Measurements from ENCODE around the gene RIC3.

The RIC3 gene

GRCh38 chr11:8087185-8087584 lies 81.6 kb downstream of the RIC3 start:
- no peak for DNase-seq (ENCODE audit: low read depth in 2 of 2)

- DNase-seq (ENCODE audit: low read depth in 2 of 2), result no peak
Measured at GRCh38 chr11:8086571-8086970, 82.3 kb downstream of the RIC3 start.

GRCh38 chr11:8086001-8086479 lies 82.8 kb downstream of the RIC3 start:
- DNase-seq (ENCODE audit: low read depth in 2 of 2), result no peak

- DNase-seq (ENCODE audit: low read depth in 2 of 2), result no peak
Measured at GRCh38 chr11:8085011-8085645, 83.7 kb downstream of the RIC3 start.

- DNase-seq (ENCODE audit: low read depth in 2 of 2), result no peak
Measured at GRCh38 chr11:8084352-8084751, 84.5 kb downstream of the RIC3 start.

- DNase-seq (ENCODE audit: low read depth in 2 of 2), result no peak
Measured at GRCh38 chr11:8083871-8084281, 84.9 kb downstream of the RIC3 start.

GRCh38 chr11:8083088-8083395 lies 85.8 kb downstream of the RIC3 start:
- no peak for DNase-seq (ENCODE audit: low read depth in 2 of 2)

GRCh38 chr11:8082391-8083087 lies 86.3 kb downstream of the RIC3 start:
- DNase-seq (ENCODE audit: low read depth in 2 of 2), result no peak

GRCh38 chr11:8081591-8082250 lies 87.1 kb downstream of the RIC3 start:
- DNase-seq (ENCODE audit: low read depth in 2 of 2), result no peak

GRCh38 chr11:8080674-8081590 lies 87.9 kb downstream of the RIC3 start, which contains the start of gene TUB:
Gene TUB, plus strand, starts transcription at chr11:8081211. Its CDS starts 300 bp downstream, at chr11:8081511.
- DNase-seq (ENCODE audit: low read depth in 2 of 2), result no peak

GRCh38 chr11:8080069-8080670 lies 88.7 kb downstream of the RIC3 start:
- DNase-seq (ENCODE audit: low read depth in 2 of 2), result no peak

- DNase-seq (ENCODE audit: low read depth in 2 of 2), result no peak
Measured at GRCh38 chr11:8079111-8079675, 89.6 kb downstream of the RIC3 start.

- no peak for DNase-seq (ENCODE audit: low read depth in 2 of 2)
Measured at GRCh38 chr11:8075119-8075726, 93.6 kb downstream of the RIC3 start.

- no peak for DNase-seq (ENCODE audit: low read depth in 2 of 2)
Measured at GRCh38 chr11:8071616-8072581, 96.9 kb downstream of the RIC3 start.

GRCh38 chr11:8070417-8071115 lies 98.3 kb downstream of the RIC3 start:
- no peak for DNase-seq (ENCODE audit: low read depth in 2 of 2)

GRCh38 chr11:8069771-8070170 lies 99.1 kb downstream of the RIC3 start:
- DNase-seq (ENCODE audit: low read depth in 2 of 2), result no peak

GRCh38 chr11:8068605-8069221 lies 100.1 kb downstream of the RIC3 start:
- DNase-seq (ENCODE audit: low read depth in 2 of 2), result no peak

- DNase-seq (ENCODE audit: low read depth in 2 of 2), result no peak
Measured at GRCh38 chr11:8067929-8068575, 100.8 kb downstream of the RIC3 start.
